Esophagus squamous epithelium (tissue), 4 donors: Measurements from ENCODE around the gene KAT7.

Experiments used
- CTCF ChIP-seq, 6 experiments: fragments of 450-650 bp in 4 of 6; fragments of 200-600 bp in 2 of 6; sonication (generic) in 2 of 6; IDR thresholded peaks; one replicate each; pipeline ENCODE4 v1.5.1; 2016 to 2019; ENCODE audit warnings: antibody characterized with exemption in 6 of 6, mild to moderate bottlenecking in 4 of 6, moderate library complexity in 4 of 6
- POLR2A ChIP-seq, 4 donors: fragments of 450-650 bp; IDR thresholded peaks; one replicate each; pipeline ENCODE4 v1.6.1; 2017; ENCODE audit warnings: antibody characterized with exemption in 4 of 4, mild to moderate bottlenecking in 4 of 4, moderate library complexity in 3 of 4

- TF ChIP-seq CTCF (IDR thresholded peaks at IDR 0.05) (no peak), POLR2A (IDR thresholded peaks at IDR 0.05) (no peak)
These were observed 78.5 kb downstream of the KAT7 start for GRCh38 chr17:49866882-49867413.
